Astrocyte of the spinal cord (primary cell): ENCODE data around the gene ATR.

Experiments used
- DNase-seq: peaks from one replicate; pipeline ENCODE4 v3.0.0; 2011; ENCODE audit warnings: low read depth, low spot score
- H3K4me3 ChIP-seq: 2 replicates; pipeline ENCODE4 v1.5.1; 2011; ENCODE audit warnings: low read depth, mild to moderate bottlenecking, low read length, moderate library complexity
- CTCF ChIP-seq: IDR thresholded peaks from 2 replicates; pipeline ENCODE4 v1.5.1; 2012; ENCODE audit warnings: low read depth, mild to moderate bottlenecking, low read length, inconsistent platforms
- in situ Hi-C: cut with HindIII; loops from 2 replicates; pipeline ENCODE4 v1.10.0; 2017; ENCODE audit warnings: low sequenced_read_pairs

The ATR gene

GRCh38 chr3:142502187-142502985, 76.1 kb downstream of the ATR start:
- in situ Hi-C loops, result no loop called here
- TF ChIP-seq CTCF, result no peak
- no peak overlapping the region for H3K4me3 ChIP-seq
- no peak for DNase-seq

GRCh38 chr3:142501004-142501926, 77.3 kb downstream of the ATR start:
- in situ Hi-C loops, result no loop called here
- H3K4me3 ChIP-seq, result no peak overlapping the region
- no peak for TF ChIP-seq CTCF
- peak; percentile 73 for DNase-seq

- no peak for TF ChIP-seq CTCF
- H3K4me3 ChIP-seq, result no peak overlapping the region
- in situ Hi-C loops, result no loop called here
- DNase-seq, result no peak
Observed at GRCh38 chr3:142500211-142500610, 78.3 kb downstream of the ATR start.

- in situ Hi-C loops, result no loop called here
- peak; percentile 22 for DNase-seq
- no peak overlapping the region for H3K4me3 ChIP-seq
- no peak for TF ChIP-seq CTCF
Observed at GRCh38 chr3:142498397-142499180, 79.9 kb downstream of the ATR start.

GRCh38 chr3:142497729-142498128, 80.8 kb downstream of the ATR start:
- in situ Hi-C loops, result no loop called here
- DNase-seq, result no peak
- TF ChIP-seq CTCF, result no peak
- H3K4me3 ChIP-seq, result no peak overlapping the region

- TF ChIP-seq CTCF, result no peak
- H3K4me3 ChIP-seq, result no peak overlapping the region
- DNase-seq, result no peak
- in situ Hi-C loops, result no loop called here
Observed at GRCh38 chr3:142495103-142495502, 83.4 kb downstream of the ATR start.
